Erythroblast (primary cell): Measurements from ENCODE around the gene OLA1.

Source experiments
- GATA1 ChIP-seq: IDR thresholded peaks from 2 replicates; pipeline ENCODE4 v1.6.1; 2011; ENCODE audit warnings: low read depth, mild to moderate bottlenecking, control low read depth, low read length, moderate library complexity
- POLR2A ChIP-seq: IDR thresholded peaks from 2 replicates; pipeline ENCODE4 v1.6.1; 2011; ENCODE audit warnings: mild to moderate bottlenecking, low read length

DNA sequence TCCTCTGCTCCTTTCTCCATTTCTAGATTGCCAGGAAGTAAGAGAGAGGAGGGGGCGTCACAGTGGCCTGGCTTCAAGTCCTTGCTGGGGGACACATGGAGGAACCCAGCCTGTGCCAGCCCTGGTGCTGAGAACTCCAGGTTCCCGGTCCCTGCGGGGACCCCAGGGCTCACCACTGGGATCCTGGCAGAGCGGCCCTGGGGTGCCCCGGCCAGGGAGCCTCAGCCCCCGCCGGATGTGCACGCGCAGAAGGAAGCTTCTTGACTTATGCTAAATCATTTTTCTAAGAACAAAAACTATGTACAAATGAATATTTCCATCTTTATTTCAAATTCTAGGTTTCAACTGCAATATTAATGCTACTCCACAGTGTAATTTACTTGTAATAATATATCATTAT lies 200.6 kb downstream of the OLA1 start:
- TF ChIP-seq POLR2A (no peak), GATA1 (no peak)
